Subcutaneous adipose tissue (tissue), 4 donors: Measurements from ENCODE around the gene TMEM97. TPM values are rescaled to one million over a fixed set of nuclear protein-coding genes. Genes with fewer than 3 reads are reported as not detected.

Source experiments
- total RNA-seq, 4 donors: library from RNA; depleted of rRNA; stranded (reverse); fragments of >200 nt; gene quantifications; one replicate each; pipeline ENCODE4 v1.1.0, GENCODE V29; 2016
- TF ChIP-seq, protein P1 (sequence below): fragments of 450-650 bp; IDR thresholded peaks from one replicate; pipeline ENCODE4 v1.5.1; 2016; ENCODE audit warnings: low read depth, mild to moderate bottlenecking, control low read depth, antibody characterized with exemption, moderate library complexity

The TMEM97 gene
- total RNA-seq, 4 donors from 2014 or later = 2.6 to 9.5 (median 6.8) TPM

DNA sequence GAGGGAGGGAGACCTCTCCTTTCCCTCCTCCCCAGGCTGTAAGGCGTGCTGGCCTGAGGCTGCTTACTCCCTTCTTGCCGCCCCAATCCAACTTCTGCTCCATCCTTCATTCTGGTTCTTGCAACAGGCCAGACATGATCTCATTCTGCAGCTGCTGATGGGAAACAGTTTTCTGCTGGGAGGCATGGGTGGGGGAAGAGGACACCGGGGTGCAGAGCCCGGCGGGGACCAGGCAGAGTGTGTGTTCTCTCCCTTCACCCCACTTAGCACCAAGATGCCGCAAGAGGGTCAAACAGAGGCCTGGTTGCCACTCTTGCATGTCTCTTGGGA, 53.9 kb downstream of the TMEM97 start:
- TF ChIP-seq, protein P1, sequence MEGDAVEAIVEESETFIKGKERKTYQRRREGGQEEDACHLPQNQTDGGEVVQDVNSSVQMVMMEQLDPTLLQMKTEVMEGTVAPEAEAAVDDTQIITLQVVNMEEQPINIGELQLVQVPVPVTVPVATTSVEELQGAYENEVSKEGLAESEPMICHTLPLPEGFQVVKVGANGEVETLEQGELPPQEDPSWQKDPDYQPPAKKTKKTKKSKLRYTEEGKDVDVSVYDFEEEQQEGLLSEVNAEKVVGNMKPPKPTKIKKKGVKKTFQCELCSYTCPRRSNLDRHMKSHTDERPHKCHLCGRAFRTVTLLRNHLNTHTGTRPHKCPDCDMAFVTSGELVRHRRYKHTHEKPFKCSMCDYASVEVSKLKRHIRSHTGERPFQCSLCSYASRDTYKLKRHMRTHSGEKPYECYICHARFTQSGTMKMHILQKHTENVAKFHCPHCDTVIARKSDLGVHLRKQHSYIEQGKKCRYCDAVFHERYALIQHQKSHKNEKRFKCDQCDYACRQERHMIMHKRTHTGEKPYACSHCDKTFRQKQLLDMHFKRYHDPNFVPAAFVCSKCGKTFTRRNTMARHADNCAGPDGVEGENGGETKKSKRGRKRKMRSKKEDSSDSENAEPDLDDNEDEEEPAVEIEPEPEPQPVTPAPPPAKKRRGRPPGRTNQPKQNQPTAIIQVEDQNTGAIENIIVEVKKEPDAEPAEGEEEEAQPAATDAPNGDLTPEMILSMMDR = no peak

Other genes with a start within 250 kb of the TMEM97 start
- gene IFT20, start 16.3 kb downstream of the TMEM97 start, total RNA-seq = 10 to 100 TPM; 31.0 to 43.5 (median 37.3) TPM
- 10 to 100 TPM; 14.8 to 31.8 (median 21.4) TPM for gene TNFAIP1, start 16.6 kb downstream of the TMEM97 start, total RNA-seq
- gene POLDIP2, start 38.3 kb downstream of the TMEM97 start, total RNA-seq = 100 to 1,000 TPM in 1 of 4 donors, 10 to 100 TPM in 3; 56.6 to 103 (median 69.3) TPM
- gene SEBOX, start 46.0 kb downstream of the TMEM97 start, total RNA-seq = not detected
- gene VTN, start 51.1 kb downstream of the TMEM97 start, total RNA-seq = 1 to 10 TPM in 1 of 4 donors, under 1 TPM in 1, not detected in 2; 0.85 to 2.6 TPM
- 1 to 10 TPM; 3.8 to 7.7 (median 5.9) TPM for gene SARM1, start 52.5 kb downstream of the TMEM97 start, total RNA-seq
- gene SLC46A1, start 87.0 kb downstream of the TMEM97 start, total RNA-seq = 10 to 100 TPM in 3 of 4 donors, 1 to 10 TPM in 1; 7.3 to 16.3 (median 13.1) TPM
- not detected for gene SLC13A2, start 154.4 kb downstream of the TMEM97 start, total RNA-seq
- gene FOXN1, start 187.1 kb downstream of the TMEM97 start, total RNA-seq = not detected
- gene UNC119, start 233.4 kb downstream of the TMEM97 start, total RNA-seq = 10 to 100 TPM; 15.7 to 26.5 (median 20.8) TPM